ENCODE results near the gene KLHL22.

- TF ChIP-seq POLR2A (IDR thresholded peaks at IDR 0.05) = no peak
- TF ChIP-seq, protein P1, sequence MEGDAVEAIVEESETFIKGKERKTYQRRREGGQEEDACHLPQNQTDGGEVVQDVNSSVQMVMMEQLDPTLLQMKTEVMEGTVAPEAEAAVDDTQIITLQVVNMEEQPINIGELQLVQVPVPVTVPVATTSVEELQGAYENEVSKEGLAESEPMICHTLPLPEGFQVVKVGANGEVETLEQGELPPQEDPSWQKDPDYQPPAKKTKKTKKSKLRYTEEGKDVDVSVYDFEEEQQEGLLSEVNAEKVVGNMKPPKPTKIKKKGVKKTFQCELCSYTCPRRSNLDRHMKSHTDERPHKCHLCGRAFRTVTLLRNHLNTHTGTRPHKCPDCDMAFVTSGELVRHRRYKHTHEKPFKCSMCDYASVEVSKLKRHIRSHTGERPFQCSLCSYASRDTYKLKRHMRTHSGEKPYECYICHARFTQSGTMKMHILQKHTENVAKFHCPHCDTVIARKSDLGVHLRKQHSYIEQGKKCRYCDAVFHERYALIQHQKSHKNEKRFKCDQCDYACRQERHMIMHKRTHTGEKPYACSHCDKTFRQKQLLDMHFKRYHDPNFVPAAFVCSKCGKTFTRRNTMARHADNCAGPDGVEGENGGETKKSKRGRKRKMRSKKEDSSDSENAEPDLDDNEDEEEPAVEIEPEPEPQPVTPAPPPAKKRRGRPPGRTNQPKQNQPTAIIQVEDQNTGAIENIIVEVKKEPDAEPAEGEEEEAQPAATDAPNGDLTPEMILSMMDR (IDR thresholded peaks at IDR 0.05) = no peak
Observed at GRCh38 chr22:20395907-20396287, 99.7 kb downstream of the KLHL22 start.

Data from uterus (tissue), 2 donors.